Left lung (tissue), 10 donors: ENCODE results near the gene BIRC7. TPM values are rescaled to one million over a fixed set of nuclear protein-coding genes. Genes with fewer than 3 reads are reported as not detected.

Experiments used
- ATAC-seq: fragments of 200-7000 bp; cut with Tn5 transposase; one replicate; pipeline ENCODE4 v1.9.1; 2020; ENCODE audit warnings: moderate library complexity
- DNase-seq, 4 donors: peaks; one replicate each; pipeline ENCODE4 v3.0.0-alpha.2; 2013 to 2020
- H3K27ac ChIP-seq, 2 donors: fragments of 200-600 bp; sonication (generic) in 1 of 2; one replicate each; pipeline versions ENCODE4 v1.5.0 to v1.8.0; 2020 to 2021
- H3K27me3 ChIP-seq, 2 donors: fragments of 200-600 bp; sonication (generic) in 1 of 2; one replicate each; pipeline versions ENCODE4 v1.5.0 to v1.8.0; 2020 to 2021
- H3K36me3 ChIP-seq, 2 donors: fragments of 200-600 bp; sonication (generic) in 1 of 2; one replicate each; pipeline versions ENCODE4 v1.5.0 to v1.8.0; 2020 to 2021
- H3K4me1 ChIP-seq, 2 donors: fragments of 200-600 bp; one replicate each; pipeline ENCODE4 v1.8.0; 2021
- H3K4me3 ChIP-seq, 2 donors: fragments of 200-600 bp; sonication (generic) in 1 of 2; one replicate each; pipeline versions ENCODE4 v1.5.0 to v1.8.0; 2020 to 2021; ENCODE audit warnings: mild to moderate bottlenecking in 1 of 2
- H3K9me3 ChIP-seq, 2 donors: fragments of 200-600 bp; sonication (generic) in 1 of 2; one replicate each; pipeline versions ENCODE4 v1.5.0 to v1.8.0; 2020 to 2021
- intact Hi-C, 2 donors: fragments of 100-400 bp; cut with DNase I; formaldehyde crosslinking; loops; one replicate each; pipeline versions ENCODE4 v1.11.2 to v1.14.2; 2022
- polyA plus RNA-seq, 6 donors: library from polyadenylated mRNA; unstranded; fragments of 120-200 nt; gene quantifications; one replicate each; pipeline ENCODE4 v1.2.1, GENCODE V29; 2013; ENCODE audit not compliant: insufficient read length in 6 of 6
- total RNA-seq, 2 donors: library from RNA; stranded (reverse); fragmentation: NEBNext Ultra II Directional; extraction: Animal tissue kit (Norgen Biotek cat#: 25700); gene quantifications; one replicate each; pipeline ENCODE4 v1.2.1, GENCODE V29; 2021
- TF ChIP-seq, protein P1 (sequence below), 2 donors: fragments of 200-600 bp; sonication (generic) in 1 of 2; IDR thresholded peaks; one replicate each; pipeline versions ENCODE4 v1.5.0 to v1.8.0; 2021; ENCODE audit warnings: antibody characterized with exemption in 2 of 2
- donor health status: DM: no; HTN: yes; CAD: no.
- donor health status: DM: no; HTN: no; CAD: no.

BIRC7 gene
- total and polyA plus RNA-seq, 8 donors, result 0.24 to 0.64 (median 0.42) TPM; not detected in 4

DNA sequence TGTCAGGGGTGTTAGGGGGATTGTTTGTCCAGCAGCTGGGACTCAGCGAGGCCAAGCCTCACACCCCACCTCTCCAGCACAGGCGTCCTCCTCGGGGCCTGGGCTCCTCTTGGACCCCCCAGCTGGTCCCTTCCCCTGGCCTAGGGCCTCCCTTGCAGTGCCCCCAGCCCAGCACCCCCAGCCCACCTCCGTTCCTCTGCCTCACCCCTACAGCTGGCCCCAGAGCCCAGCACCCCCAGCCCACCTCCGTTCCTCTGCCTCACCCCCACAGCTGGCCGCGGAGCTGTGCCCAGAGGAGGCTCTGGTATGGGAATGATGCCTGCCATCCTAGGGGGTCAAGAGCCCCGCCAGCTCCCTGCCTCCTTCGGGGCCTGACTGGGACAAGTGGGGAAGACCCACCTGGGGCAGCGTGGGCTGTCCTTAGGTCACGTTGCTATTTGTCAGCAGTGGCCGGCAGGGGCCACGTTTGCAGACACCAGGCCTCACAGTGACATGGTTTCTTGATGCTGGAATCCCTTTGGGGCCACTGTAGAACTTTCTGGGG lies 49.3 kb downstream of the BIRC7 start:
- no peak for ATAC-seq
- no peaks in the 10 kb centered on the region for H3K27me3 ChIP-seq
- intact Hi-C loops, result no loop called here
- TF ChIP-seq, protein P1, sequence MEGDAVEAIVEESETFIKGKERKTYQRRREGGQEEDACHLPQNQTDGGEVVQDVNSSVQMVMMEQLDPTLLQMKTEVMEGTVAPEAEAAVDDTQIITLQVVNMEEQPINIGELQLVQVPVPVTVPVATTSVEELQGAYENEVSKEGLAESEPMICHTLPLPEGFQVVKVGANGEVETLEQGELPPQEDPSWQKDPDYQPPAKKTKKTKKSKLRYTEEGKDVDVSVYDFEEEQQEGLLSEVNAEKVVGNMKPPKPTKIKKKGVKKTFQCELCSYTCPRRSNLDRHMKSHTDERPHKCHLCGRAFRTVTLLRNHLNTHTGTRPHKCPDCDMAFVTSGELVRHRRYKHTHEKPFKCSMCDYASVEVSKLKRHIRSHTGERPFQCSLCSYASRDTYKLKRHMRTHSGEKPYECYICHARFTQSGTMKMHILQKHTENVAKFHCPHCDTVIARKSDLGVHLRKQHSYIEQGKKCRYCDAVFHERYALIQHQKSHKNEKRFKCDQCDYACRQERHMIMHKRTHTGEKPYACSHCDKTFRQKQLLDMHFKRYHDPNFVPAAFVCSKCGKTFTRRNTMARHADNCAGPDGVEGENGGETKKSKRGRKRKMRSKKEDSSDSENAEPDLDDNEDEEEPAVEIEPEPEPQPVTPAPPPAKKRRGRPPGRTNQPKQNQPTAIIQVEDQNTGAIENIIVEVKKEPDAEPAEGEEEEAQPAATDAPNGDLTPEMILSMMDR (IDR thresholded peaks at IDR 0.05), result no peak
- H3K4me3 ChIP-seq, result no peak overlapping the region
- no peak overlapping the region for H3K27ac ChIP-seq
- H3K9me3 ChIP-seq, result no peaks in the 10 kb centered on the region
- no peaks in the 10 kb centered on the region for H3K4me1 ChIP-seq
- H3K36me3 ChIP-seq, result peaks cover 0 to 100% of the 10 kb centered on the region in 2 donors
- DNase-seq, result peak in 1 of 4 donors; percentile 73

DNA sequence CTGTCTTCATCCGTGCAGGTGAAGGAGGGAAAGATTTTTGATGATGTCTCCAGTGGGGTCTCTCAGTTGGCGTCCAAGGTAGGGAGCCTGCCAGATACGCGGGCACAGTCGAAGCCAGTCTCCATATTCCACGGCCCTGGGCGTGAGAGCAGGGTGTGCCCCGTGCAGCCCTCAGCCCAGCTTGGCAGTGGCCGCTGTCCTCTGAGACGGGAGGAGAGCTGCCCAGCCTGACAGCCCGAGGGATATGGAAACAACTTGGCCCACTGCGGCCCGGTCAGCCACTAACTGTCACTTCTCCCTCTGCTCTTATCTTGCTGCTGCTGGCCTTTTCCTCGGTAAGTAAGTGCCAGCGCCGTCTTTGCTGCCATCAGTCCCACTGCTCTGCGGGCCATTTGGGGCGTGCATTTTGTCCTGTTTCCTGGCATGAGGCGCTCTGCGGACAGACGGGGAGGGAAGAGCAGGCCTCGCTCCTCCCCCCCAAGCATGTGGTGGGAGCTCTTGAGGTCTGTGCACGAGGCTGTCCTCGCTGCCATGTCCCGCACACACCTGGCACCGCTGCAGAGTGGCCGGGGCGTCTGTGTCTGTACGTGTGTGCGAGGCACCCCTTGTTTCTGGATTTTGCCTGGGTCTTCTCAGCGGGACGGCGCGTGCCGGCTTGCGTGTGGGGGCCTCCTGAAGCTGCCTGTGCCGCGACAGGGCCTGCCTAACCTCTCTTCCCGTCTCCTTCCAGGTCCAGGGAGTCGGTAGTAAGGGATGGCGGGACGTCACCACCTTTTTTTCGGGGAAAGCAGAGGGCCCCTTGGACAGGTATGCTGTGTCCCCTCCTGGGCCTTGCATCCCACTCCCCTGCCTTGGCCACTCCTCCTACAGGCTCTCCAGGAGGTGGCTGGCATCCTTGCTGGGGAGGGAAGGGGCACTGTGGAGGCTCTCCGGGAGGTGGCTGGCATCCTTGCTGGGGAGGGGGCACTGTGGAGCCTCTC lies 50.2 kb downstream of the BIRC7 start:
- TF ChIP-seq, protein P1 (IDR thresholded peaks at IDR 0.05), result no peak
- intact Hi-C loops, result no loop called here
- H3K27me3 ChIP-seq, result no peaks in the 10 kb centered on the region
- H3K27ac ChIP-seq, result no peak overlapping the region
- H3K4me1 ChIP-seq, result no peaks in the 10 kb centered on the region
- DNase-seq (peak in 1 of 4 donors; percentile 71), ATAC-seq (no peak)
- H3K9me3 ChIP-seq, result no peaks in the 10 kb centered on the region
- no peak overlapping the region for H3K4me3 ChIP-seq
- peaks cover 0 to 91% of the 10 kb centered on the region in 2 donors for H3K36me3 ChIP-seq

DNA sequence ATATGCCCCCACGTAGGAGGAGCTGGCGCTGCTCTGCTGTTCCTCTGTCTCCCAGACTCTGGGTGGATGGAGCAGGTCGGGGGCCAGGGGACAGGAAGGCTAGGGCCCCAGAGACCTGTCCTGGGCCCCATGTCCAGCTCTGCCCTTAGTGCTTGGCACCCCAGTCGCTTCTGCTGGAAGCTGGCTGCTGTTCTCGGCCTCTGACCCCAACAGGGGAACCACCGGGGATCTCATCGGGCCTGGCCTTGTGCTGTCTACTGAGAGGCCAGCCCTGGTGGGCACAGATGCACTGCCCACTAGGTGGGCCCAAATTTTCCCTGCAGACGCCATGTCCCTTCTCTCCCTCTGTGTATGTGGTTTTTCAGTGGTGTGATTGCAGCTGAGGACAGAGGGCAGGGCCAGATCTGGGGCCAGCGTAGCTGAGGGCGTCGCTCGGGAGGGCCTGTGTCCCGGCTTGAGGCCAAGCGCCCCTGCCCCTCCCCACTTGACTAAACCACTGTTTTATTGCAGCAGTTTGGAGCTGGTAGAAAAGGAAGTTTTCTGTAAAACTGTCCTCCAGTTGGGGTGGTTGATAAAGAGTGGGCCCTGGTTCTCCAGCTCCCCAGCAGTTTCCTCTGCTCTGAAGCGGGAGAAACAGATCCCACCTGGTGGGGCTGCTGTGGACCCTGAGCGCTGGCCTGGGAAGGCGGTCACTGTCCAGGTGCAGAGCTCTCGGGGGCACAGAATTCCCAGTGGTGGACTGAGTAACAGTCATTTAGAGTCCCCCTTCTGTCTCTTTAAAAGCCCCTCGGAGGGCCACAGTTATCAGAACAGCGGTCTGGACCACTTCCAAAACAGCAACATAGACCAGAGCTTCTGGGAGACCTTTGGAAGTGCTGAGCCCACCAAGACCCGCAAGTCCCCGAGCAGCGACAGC lies 51.3 kb downstream of the BIRC7 start:
- Histone ChIP-seq H3K27ac (no peak overlapping the region), H3K4me3 (no peak overlapping the region), H3K4me1 (no peaks in the 10 kb centered on the region), H3K9me3 (no peaks in the 10 kb centered on the region), H3K27me3 (peaks cover 0 to 2% of the 10 kb centered on the region in 2 donors), H3K36me3 (peaks cover 0 to 80% of the 10 kb centered on the region in 2 donors)
- intact Hi-C loops, result no loop called here
- ATAC-seq, result no peak
- peak in 1 of 4 donors; percentile 47 for DNase-seq
- TF ChIP-seq, protein P1 (IDR thresholded peaks at IDR 0.05), result no peak

DNA sequence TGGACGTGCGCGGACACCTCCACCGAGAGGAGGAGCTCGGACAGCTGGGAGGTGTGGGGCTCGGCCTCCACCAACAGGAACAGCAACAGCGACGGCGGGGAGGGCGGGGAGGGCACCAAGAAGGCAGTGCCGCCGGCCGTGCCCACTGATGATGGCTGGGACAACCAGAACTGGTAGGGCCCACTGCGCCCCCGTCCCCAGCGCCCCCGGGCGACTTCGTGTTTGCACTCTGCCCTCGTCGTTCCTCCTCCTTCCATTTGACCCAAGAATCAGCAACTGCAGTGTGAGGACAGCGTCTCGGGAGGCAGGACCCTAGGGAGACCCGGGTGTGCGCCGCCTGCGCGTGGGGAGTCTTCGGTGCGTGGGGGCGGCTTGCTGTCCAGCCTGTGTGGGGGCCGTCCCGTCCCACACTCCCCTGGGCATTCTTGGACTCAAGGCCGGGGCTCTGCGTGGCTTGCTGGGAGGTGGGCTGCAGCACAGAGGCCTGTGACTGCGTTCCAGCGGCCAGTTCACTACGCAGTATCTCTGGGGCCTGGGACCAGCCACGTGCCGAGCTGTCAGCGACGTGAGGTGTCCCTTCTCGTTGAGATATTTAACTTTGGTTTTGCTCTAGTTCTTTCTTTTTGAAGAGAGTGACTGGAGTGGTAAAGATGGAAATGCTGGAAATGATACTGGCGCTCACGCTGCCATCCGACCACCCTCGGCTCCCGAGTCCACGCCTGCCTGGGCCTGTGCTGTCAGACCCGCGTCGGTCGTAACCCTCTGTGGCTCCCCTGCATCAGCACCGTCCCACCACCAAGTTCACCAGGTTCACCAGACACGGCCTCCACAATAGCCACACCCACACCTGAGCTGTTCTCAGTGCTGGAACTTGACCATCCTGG lies 52.2 kb downstream of the BIRC7 start:
- H3K27me3 ChIP-seq, result peaks cover 0 to 11% of the 10 kb centered on the region in 2 donors
- no peak for ATAC-seq
- TF ChIP-seq, protein P1 (IDR thresholded peaks at IDR 0.05), result no peak
- peak in 1 of 4 donors; percentile 79 for DNase-seq
- no peaks in the 10 kb centered on the region for H3K9me3 ChIP-seq
- no peak overlapping the region for H3K4me3 ChIP-seq
- no peaks in the 10 kb centered on the region for H3K4me1 ChIP-seq
- intact Hi-C loops, result no loop called here
- H3K27ac ChIP-seq, result no peak overlapping the region
- H3K36me3 ChIP-seq, result peaks cover 0 to 71% of the 10 kb centered on the region in 2 donors
